ENCODE results near the gene GRIK1. TPM values are rescaled to one million over a fixed set of nuclear protein-coding genes. Genes with fewer than 3 reads are reported as not detected.

GRIK1 gene
- total RNA-seq, 1 experiment from 2014 or later: not detected

- Mint-ChIP-seq H3K27ac (ENCODE audit: unreplicated experiment) (no peak overlapping the region), H3K4me1 (ENCODE audit: low read depth, unreplicated experiment) (peaks cover 15% of the 10 kb centered on the region), H3K27me3 (ENCODE audit: insufficient read depth, unreplicated experiment) (peaks cover 21% of the 10 kb centered on the region), H3K9me3 (ENCODE audit: unreplicated experiment) (peaks cover 10% of the 10 kb centered on the region), H3K4me3 (ENCODE audit: unreplicated experiment) (no peak overlapping the region), H3K36me3 (ENCODE audit: insufficient read depth, unreplicated experiment) (no peaks in the 10 kb centered on the region)
- no TSS peak for BruUV-seq (replicated peaks)
- CTCF ChIA-PET: interaction anchor here (0.9 kb wide), 1 partner anchor 309 kb away, joined by 3 read pairs; no protein-coding TSS in a partner anchor
- H3K9me3 ChIP-seq: no peaks in the 10 kb centered on the region
- no peak for DNase-seq
- POLR2A ChIA-PET: no interaction called here
- intact Hi-C loops (cut with micrococcal nuclease; ENCODE audit: unreplicated experiment): loop anchor here (1.0 to 2.0 kb wide), 2 partner anchors 13 to 89 kb away; no protein-coding TSS in a partner anchor
- H3K4me1 ChIP-seq: peaks cover 15% of the 10 kb centered on the region
- no peak overlapping the region for H3K4me3 ChIP-seq (ENCODE audit: low read depth, low read length)
- no peaks in the 10 kb centered on the region for H3K27me3 ChIP-seq (replicated peaks; ENCODE audit: control insufficient read depth, insufficient read depth, low read length)
- H3K36me3 ChIP-seq (ENCODE audit: control insufficient read depth, insufficient read depth, low read length): no peaks in the 10 kb centered on the region
- TF ChIP-seq CTCF (IDR thresholded peaks at IDR 0.05; ENCODE audit: insufficient read depth in 1 of 2, low read depth in 1 of 2, low read length in 1 of 2, severe bottlenecking in 1 of 2, unreplicated experiment in 1 of 2): no peak
Observed at GRCh38 chr21:29670228-29670627, 269.6 kb downstream of the GRIK1 start.

- Mint-ChIP-seq H3K27ac (ENCODE audit: unreplicated experiment) (no peak overlapping the region), H3K27me3 (ENCODE audit: insufficient read depth, unreplicated experiment) (peaks cover 17% of the 10 kb centered on the region), H3K4me1 (ENCODE audit: low read depth, unreplicated experiment) (peaks cover 15% of the 10 kb centered on the region), H3K9me3 (ENCODE audit: unreplicated experiment) (peaks cover 10% of the 10 kb centered on the region), H3K4me3 (ENCODE audit: unreplicated experiment) (no peak overlapping the region), H3K36me3 (ENCODE audit: insufficient read depth, unreplicated experiment) (no peaks in the 10 kb centered on the region)
- no peak for TF ChIP-seq CTCF (IDR thresholded peaks at IDR 0.05; ENCODE audit: insufficient read depth in 1 of 2, low read depth in 1 of 2, low read length in 1 of 2, severe bottlenecking in 1 of 2, unreplicated experiment in 1 of 2)
- ChIA-PET POLR2A (no interaction called here), CTCF (interaction anchor here (0.9 kb wide), 1 partner anchor 308 kb away, joined by 3 read pairs; no protein-coding TSS in a partner anchor)
- intact Hi-C loops (cut with micrococcal nuclease; ENCODE audit: unreplicated experiment): no loop called here
- H3K4me3 ChIP-seq (ENCODE audit: low read depth, low read length): no peak overlapping the region
- H3K4me1 ChIP-seq: peaks cover 15% of the 10 kb centered on the region
- H3K36me3 ChIP-seq (ENCODE audit: control insufficient read depth, insufficient read depth, low read length): no peaks in the 10 kb centered on the region
- BruUV-seq (replicated peaks): no TSS peak
- no peaks in the 10 kb centered on the region for H3K9me3 ChIP-seq
- no peaks in the 10 kb centered on the region for H3K27me3 ChIP-seq (replicated peaks; ENCODE audit: control insufficient read depth, insufficient read depth, low read length)
- no peak for DNase-seq
Observed at GRCh38 chr21:29669416-29669815, 270.4 kb downstream of the GRIK1 start.

GRCh38 chr21:29667651-29668050 lies 272.1 kb downstream of the GRIK1 start:
- BruUV-seq (replicated peaks): no TSS peak
- TF ChIP-seq CTCF (IDR thresholded peaks at IDR 0.05; ENCODE audit: insufficient read depth in 1 of 2, low read depth in 1 of 2, low read length in 1 of 2, severe bottlenecking in 1 of 2, unreplicated experiment in 1 of 2): no peak
- CTCF ChIA-PET: no interaction called here
- peaks cover 10% of the 10 kb centered on the region for H3K9me3 Mint-ChIP-seq (ENCODE audit: unreplicated experiment)
- Histone ChIP-seq H3K4me1 (peaks cover 15% of the 10 kb centered on the region), H3K4me3 (ENCODE audit: low read depth, low read length) (no peak overlapping the region), H3K9me3 (no peaks in the 10 kb centered on the region), H3K27me3 (replicated peaks; ENCODE audit: control insufficient read depth, insufficient read depth, low read length) (no peaks in the 10 kb centered on the region), H3K36me3 (ENCODE audit: control insufficient read depth, insufficient read depth, low read length) (no peaks in the 10 kb centered on the region)
- H3K4me1 Mint-ChIP-seq (ENCODE audit: low read depth, unreplicated experiment): peaks cover 15% of the 10 kb centered on the region
- POLR2A ChIA-PET: no interaction called here
- intact Hi-C loops (cut with micrococcal nuclease; ENCODE audit: unreplicated experiment): no loop called here
- H3K36me3 Mint-ChIP-seq (ENCODE audit: insufficient read depth, unreplicated experiment): no peaks in the 10 kb centered on the region
- no peak overlapping the region for H3K4me3 Mint-ChIP-seq (ENCODE audit: unreplicated experiment)
- no peak overlapping the region for H3K27ac Mint-ChIP-seq (ENCODE audit: unreplicated experiment)
- DNase-seq: no peak
- H3K27me3 Mint-ChIP-seq (ENCODE audit: insufficient read depth, unreplicated experiment): peaks cover 14% of the 10 kb centered on the region

Measured in Caco-2 (cell line).